Prostate gland (tissue), 2 donors: ENCODE measurements around the gene INPP4B. TPM values are rescaled to one million over a fixed set of nuclear protein-coding genes. Genes with fewer than 3 reads are reported as not detected.

ENCODE experiments used
- DNase-seq: peaks from one replicate; pipeline ENCODE4 v3.0.0-alpha.2; 2019; ENCODE audit warnings: low spot score
- H3K27ac ChIP-seq, 2 donors: fragments of 200-600 bp; sonication (generic); 2 replicates each; pipeline ENCODE4 v1.5.1; 2017 to 2019
- H3K27me3 ChIP-seq: fragments of 200-600 bp; sonication (generic); replicated peaks from 2 replicates; pipeline ENCODE4 v1.5.1; 2019; ENCODE audit not compliant: insufficient read depth
- H3K36me3 ChIP-seq, 2 donors: fragments of 200-600 bp; sonication (generic); 1 replicate in 1 of 2; 2 replicates in 1 of 2; pipeline versions ENCODE4 v1.5.1 to v1.8.1; 2017 to 2019
- H3K4me1 ChIP-seq: fragments of 200-600 bp; sonication (generic); replicated peaks from 2 replicates; pipeline ENCODE4 v1.5.1; 2019
- H3K4me3 ChIP-seq, 2 donors: fragments of 200-600 bp; sonication (generic); 2 replicates each; pipeline ENCODE4 v1.5.1; 2017 to 2019
- H3K9me3 ChIP-seq: fragments of 200-600 bp; sonication (generic); 2 replicates; pipeline ENCODE4 v1.5.1; 2017
- POLR2A ChIP-seq: fragments of 450-650 bp; IDR thresholded peaks from one replicate; pipeline ENCODE4 v1.6.1; 2016; ENCODE audit warnings: antibody characterized with exemption, mild to moderate bottlenecking
- POLR2AphosphoS5 ChIP-seq: sonication (generic); formaldehyde crosslinking; IDR thresholded peaks from one replicate; pipeline ENCODE4 v1.6.1; 2017; ENCODE audit warnings: antibody characterized with exemption
- WGBS: methylation state at CpG from one replicate; pipeline ENCODE4 v1.1.5; 2018; 5-methylcytosine and 5-hydroxymethylcytosine counted together
- intact Hi-C: fragments of 100-400 bp; cut with DNase I; formaldehyde crosslinking; loops from one replicate; pipeline ENCODE4 v1.14.2; 2022
- total RNA-seq, 2 donors: library from RNA; depleted of rRNA; stranded (reverse); fragments of >200 nt; gene quantifications; one replicate each; pipeline ENCODE4 v1.1.0, GENCODE V29; 2016
- TF ChIP-seq, protein P1 (sequence below), 4 experiments: fragments of 200-600 bp in 2 of 4; fragments of 450-650 bp in 2 of 4; sonication (generic) in 2 of 4; IDR thresholded peaks; 1 replicate in 3 of 4; 2 replicates in 1 of 4; pipeline ENCODE4 v1.5.1; 2016 to 2019; ENCODE audit warnings: antibody characterized with exemption in 4 of 4, mild to moderate bottlenecking in 2 of 4, moderate library complexity in 2 of 4

The INPP4B gene
- total RNA-seq, 2 donors from 2014 or later, result 22.3 to 49.7 TPM

DNA sequence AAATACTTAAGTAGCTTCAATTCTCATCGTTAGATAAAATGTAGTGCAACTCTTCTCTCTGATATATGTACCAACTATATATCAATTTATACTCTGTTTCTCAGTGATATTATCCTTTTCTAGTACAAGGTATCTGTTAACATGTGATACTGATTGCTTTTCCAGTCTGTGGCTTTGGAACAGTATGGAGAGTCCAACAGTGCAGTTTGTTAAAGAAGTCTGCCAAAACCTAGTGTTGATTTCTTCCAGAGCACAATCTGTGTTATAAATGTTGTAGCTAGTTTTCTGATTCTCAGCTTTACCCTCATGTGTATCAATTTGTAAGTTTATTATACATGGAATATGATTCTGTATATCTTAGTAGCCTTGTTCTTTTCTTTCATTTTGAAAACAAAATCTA is 744.7 kb downstream of the INPP4B start:
- Histone ChIP-seq H3K9me3 (no peaks in the 10 kb centered on the region), H3K4me3 (no peak overlapping the region), H3K4me1 (no peaks in the 10 kb centered on the region), H3K36me3 (no peaks in the 10 kb centered on the region), H3K27me3 (no peaks in the 10 kb centered on the region), H3K27ac (no peak overlapping the region)
- no peak for DNase-seq
- intact Hi-C loops, result no loop called here
- TF ChIP-seq, protein P1, sequence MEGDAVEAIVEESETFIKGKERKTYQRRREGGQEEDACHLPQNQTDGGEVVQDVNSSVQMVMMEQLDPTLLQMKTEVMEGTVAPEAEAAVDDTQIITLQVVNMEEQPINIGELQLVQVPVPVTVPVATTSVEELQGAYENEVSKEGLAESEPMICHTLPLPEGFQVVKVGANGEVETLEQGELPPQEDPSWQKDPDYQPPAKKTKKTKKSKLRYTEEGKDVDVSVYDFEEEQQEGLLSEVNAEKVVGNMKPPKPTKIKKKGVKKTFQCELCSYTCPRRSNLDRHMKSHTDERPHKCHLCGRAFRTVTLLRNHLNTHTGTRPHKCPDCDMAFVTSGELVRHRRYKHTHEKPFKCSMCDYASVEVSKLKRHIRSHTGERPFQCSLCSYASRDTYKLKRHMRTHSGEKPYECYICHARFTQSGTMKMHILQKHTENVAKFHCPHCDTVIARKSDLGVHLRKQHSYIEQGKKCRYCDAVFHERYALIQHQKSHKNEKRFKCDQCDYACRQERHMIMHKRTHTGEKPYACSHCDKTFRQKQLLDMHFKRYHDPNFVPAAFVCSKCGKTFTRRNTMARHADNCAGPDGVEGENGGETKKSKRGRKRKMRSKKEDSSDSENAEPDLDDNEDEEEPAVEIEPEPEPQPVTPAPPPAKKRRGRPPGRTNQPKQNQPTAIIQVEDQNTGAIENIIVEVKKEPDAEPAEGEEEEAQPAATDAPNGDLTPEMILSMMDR (IDR thresholded peaks at IDR 0.05), result no peak
- no peak for TF ChIP-seq POLR2A
- no peak for TF ChIP-seq POLR2AphosphoS5
- WGBS, result 96% methylated on average over 1 of the region's 1 CpG

- Histone ChIP-seq H3K4me3 (no peak overlapping the region), H3K36me3 (no peaks in the 10 kb centered on the region), H3K27me3 (no peaks in the 10 kb centered on the region), H3K4me1 (no peaks in the 10 kb centered on the region), H3K27ac (no peak overlapping the region), H3K9me3 (no peaks in the 10 kb centered on the region)
- TF ChIP-seq POLR2AphosphoS5, result no peak
- TF ChIP-seq POLR2A, result no peak
- TF ChIP-seq, protein P1 (IDR thresholded peaks at IDR 0.05), result no peak
- DNase-seq, result no peak
- intact Hi-C loops, result no loop called here
Observed at GRCh38 chr4:142100941-142101340, 745.2 kb downstream of the INPP4B start.

DNA sequence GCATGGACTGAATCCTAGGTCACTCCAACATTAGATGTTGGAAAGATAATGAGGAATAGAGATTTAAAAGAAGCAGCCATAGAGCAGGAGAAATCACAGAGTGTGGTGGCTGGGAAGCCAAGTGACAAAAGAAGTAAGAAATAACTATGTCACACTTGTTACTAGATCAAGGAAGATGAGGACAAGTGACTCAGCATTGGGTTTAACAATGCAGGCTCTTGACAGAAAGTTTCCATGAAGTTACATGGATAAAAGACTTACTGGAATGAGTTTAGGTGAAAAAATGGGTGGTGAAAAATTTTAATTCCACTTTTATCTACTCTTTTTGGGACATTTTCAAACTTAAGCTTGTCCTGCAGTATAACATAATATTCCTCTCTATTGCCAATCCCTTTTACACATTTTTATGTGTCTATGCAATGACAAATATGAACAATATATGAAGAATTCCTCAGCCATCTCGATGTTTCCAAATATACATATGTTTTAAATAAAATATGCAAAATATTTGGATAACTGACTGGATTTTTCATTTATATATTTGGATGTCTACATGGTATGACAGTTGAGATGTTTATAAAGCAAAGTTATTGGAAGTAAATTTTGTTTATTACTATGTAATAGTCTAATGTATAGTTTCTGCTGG is 747.1 kb downstream of the INPP4B start:
- 91% methylated on average over 1 of the region's 1 CpG for WGBS
- Histone ChIP-seq H3K4me1 (no peaks in the 10 kb centered on the region), H3K9me3 (no peaks in the 10 kb centered on the region), H3K27ac (no peak overlapping the region), H3K4me3 (no peak overlapping the region), H3K36me3 (no peaks in the 10 kb centered on the region), H3K27me3 (no peaks in the 10 kb centered on the region)
- no peak for DNase-seq
- intact Hi-C loops, result no loop called here
- TF ChIP-seq POLR2A (no peak), POLR2AphosphoS5 (no peak)
- TF ChIP-seq, protein P1 (IDR thresholded peaks at IDR 0.05), result no peak

DNA sequence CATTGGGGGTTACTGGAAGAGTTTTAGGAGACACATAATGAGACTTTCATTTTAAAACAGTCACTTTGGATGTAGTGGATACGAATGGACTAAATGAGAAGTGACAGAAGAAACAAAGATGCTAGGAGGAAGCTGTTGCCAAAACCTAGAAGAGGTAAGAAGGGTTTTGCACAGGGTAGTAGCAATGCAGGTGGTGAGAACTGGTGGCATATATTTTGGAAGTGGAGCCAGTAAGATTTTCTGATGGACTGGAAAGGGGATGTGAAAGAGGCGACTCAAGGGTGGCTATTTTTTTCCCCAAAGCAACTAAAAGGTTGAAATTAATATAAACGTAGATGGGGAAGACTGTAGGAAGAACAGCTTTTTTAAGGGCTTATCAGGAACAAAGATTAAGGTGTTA is 747.7 kb downstream of the INPP4B start:
- 94% methylated on average over 3 of the region's 3 CpGs for WGBS
- intact Hi-C loops, result no loop called here
- Histone ChIP-seq H3K4me1 (no peaks in the 10 kb centered on the region), H3K9me3 (no peaks in the 10 kb centered on the region), H3K4me3 (no peak overlapping the region), H3K27ac (no peak overlapping the region), H3K36me3 (no peaks in the 10 kb centered on the region), H3K27me3 (no peaks in the 10 kb centered on the region)
- TF ChIP-seq POLR2A (no peak), POLR2AphosphoS5 (no peak)
- TF ChIP-seq, protein P1 (IDR thresholded peaks at IDR 0.05), result no peak
- no peak for DNase-seq

DNA sequence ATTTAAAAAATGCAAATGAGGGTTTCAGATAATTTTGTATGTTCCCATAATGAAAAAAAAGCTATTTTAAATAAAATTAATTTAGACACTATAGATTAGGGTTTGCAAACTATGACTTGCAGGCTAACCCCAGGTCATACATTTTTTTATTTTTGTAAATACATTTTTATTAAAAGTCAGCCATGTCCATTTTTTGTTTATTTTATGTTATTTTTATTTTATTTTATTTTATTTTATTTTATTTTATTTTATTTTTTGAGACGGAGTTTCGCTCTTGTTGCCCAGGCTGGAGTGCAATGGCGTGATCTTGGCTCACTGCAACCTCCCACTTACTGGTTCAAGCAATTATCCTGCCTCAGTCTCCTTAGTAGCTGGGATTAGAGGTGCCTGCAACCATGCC is 749.1 kb downstream of the INPP4B start:
- no peaks in the 10 kb centered on the region for H3K9me3 ChIP-seq
- H3K4me1 ChIP-seq, result no peaks in the 10 kb centered on the region
- intact Hi-C loops, result no loop called here
- H3K4me3 ChIP-seq, result no peak overlapping the region
- DNase-seq, result no peak
- H3K36me3 ChIP-seq, result no peaks in the 10 kb centered on the region
- WGBS, result 96% methylated on average over 3 of the region's 3 CpGs
- no peak for TF ChIP-seq POLR2A
- TF ChIP-seq, protein P1 (IDR thresholded peaks at IDR 0.05), result no peak
- H3K27me3 ChIP-seq, result no peaks in the 10 kb centered on the region
- H3K27ac ChIP-seq, result no peak overlapping the region
